ENCODE measurements around the gene ZNF684. TPM values are rescaled to one million over a fixed set of nuclear protein-coding genes. Genes with fewer than 3 reads are reported as not detected.

Gene ZNF684
- total RNA-seq, 2 experiments from 2014 or later = 1.3 to 1.7 TPM

- no peak for DNase-seq
- ATAC-seq (ENCODE audit: poor library complexity) = no peak
- Histone ChIP-seq H3K4me3 (ENCODE audit: low read length) (no peak overlapping the region), H3K27me3 (ENCODE audit: control insufficient read depth in 1 of 2, insufficient read depth in 2 of 2, low read length in 2 of 2) (peaks cover 0 to 2% of the 10 kb centered on the region in 2 experiments), H3K36me3 (ENCODE audit: insufficient read depth, low read length) (no peaks in the 10 kb centered on the region), H3K27ac (ENCODE audit: low read depth in 1 of 2, low read length in 2 of 2) (no peak overlapping the region), H3K4me1 (ENCODE audit: insufficient read depth, low read length) (no peaks in the 10 kb centered on the region), H3K9me3 (ENCODE audit: control insufficient read depth in 1 of 2, insufficient read depth in 1 of 2, low read length in 2 of 2) (no peaks in the 10 kb centered on the region)
- CTCF ChIA-PET = no interaction called here
- H3K27me3 Mint-ChIP-seq = peaks cover 7% of the 10 kb centered on the region
- no peak for TF ChIP-seq CTCF (IDR thresholded peaks at IDR 0.05)
- POLR2A ChIA-PET = no interaction called here
- no peaks in the 10 kb centered on the region for H3K36me3 Mint-ChIP-seq (ENCODE audit: low read depth)
- peaks cover 6% of the 10 kb centered on the region for H3K4me1 Mint-ChIP-seq (ENCODE audit: low read depth)
- no peak overlapping the region for H3K4me3 Mint-ChIP-seq
- no peak overlapping the region for H3K27ac Mint-ChIP-seq
- intact Hi-C loops (cut with DNase I, micrococcal nuclease) = no loop called here
- H3K9me3 Mint-ChIP-seq = no peaks in the 10 kb centered on the region
Observed at GRCh38 chr1:40595623-40596022, 64.2 kb downstream of the ZNF684 start.

Other genes with a start within 250 kb of the ZNF684 start
- gene COL9A2, start 214.4 kb upstream of the ZNF684 start, total RNA-seq = 1 to 10 TPM; 2.4 to 3.0 TPM
- gene SMAP2, start 157.9 kb upstream of the ZNF684 start, total RNA-seq = 100 to 1,000 TPM; 214 to 216 TPM
- 1 to 10 TPM; 1.8 to 2.4 TPM for gene ZFP69B, start 81.2 kb upstream of the ZNF684 start, total RNA-seq
- 1 to 10 TPM; 1.1 to 1.4 TPM for gene ZFP69, start 54.3 kb upstream of the ZNF684 start, total RNA-seq
- gene EXO5, start 22.9 kb upstream of the ZNF684 start, total RNA-seq = 1 to 10 TPM; 4.5 to 4.9 TPM
- 1 to 10 TPM in 1 of 2 experiments, under 1 TPM in 1; 0.99 to 1.1 TPM for gene RIMS3, start 134.0 kb downstream of the ZNF684 start, total RNA-seq
- gene NFYC, start 160.1 kb downstream of the ZNF684 start, total RNA-seq = 10 to 100 TPM; 28.6 to 35.2 TPM

Data from CD4-positive, alpha-beta T cell (primary cell).